ENCODE measurements around the gene ZNF423.
"Not testable (repeated sequence)": the region's sequence is repeated elsewhere in the genome, so short reads cannot be mapped to it uniquely, and the experiment has no call there.

ZNF423 gene

DNA sequence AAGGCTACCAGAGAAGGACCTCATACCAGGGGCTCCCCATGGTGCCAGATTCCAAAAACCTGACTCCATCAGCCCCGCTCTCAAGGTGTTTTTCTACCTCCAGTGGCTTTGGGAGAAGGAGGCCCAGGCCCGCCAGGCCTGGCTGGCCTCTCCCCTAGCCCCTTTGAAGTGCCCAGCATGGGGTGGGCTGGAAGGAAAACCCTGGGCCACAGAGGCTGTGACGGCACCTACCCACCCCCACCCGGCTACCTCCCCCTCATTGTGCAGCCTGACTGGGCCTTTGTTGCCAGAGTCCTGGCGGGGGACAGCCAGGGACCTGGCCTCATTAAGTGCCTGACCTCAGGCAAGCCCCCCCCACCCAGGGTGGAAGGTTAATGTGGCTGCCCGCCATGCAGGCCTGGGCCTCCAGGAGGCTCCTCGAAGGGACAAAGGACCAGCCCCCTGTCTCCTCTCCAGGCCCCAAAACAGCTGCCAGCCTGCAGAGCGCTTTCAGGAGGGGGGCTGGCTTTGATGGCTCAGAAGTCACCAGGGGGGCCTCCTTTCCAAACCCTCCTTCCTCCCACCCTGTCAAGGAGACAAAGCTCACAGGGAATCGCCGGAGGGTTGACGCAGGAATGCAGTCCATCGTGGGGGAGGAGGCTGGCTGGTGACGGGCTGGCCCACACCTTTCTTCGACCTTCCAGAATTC lies 159.4 kb downstream of the ZNF423 start:
- DNase-seq (ENCODE audit: low read depth): no peak

- no peak for DNase-seq (ENCODE audit: low read depth)
Observed at GRCh38 chr16:49695782-49696413, 160.0 kb downstream of the ZNF423 start.

- DNase-seq (ENCODE audit: low read depth): no peak
Observed at GRCh38 chr16:49693445-49693844, 162.5 kb downstream of the ZNF423 start.

- no peak for DNase-seq (ENCODE audit: low read depth)
Observed at GRCh38 chr16:49690778-49691177, 165.1 kb downstream of the ZNF423 start.

GRCh38 chr16:49688036-49688697 lies 167.7 kb downstream of the ZNF423 start:
- DNase-seq (ENCODE audit: low read depth): no peak

DNA sequence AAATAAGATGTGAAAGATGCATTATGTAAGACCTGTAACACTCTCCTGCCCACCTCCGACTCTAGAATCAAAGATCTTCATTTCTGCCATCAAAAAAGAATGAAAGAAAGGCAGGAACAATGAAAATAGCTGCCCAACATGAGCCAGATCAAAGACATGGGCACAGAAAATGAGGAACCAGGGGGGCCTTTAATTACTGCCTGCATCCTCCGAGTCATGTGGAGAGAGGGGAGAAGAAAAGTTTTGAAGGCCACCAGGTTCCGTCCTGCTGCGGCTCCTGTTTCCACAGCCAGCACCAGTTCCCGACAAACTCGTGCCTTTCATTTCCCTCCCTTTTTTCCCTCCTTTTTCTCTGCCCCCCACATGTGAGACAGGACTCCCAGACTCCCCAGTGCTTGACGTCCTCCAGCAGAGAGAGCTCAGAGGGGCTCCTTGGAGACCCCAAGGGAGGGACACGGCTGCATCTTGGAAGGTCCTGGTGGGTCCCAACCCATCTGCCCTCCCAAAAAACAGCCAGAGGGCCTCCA lies 168.4 kb downstream of the ZNF423 start:
- DNase-seq (ENCODE audit: low read depth): no peak

DNA sequence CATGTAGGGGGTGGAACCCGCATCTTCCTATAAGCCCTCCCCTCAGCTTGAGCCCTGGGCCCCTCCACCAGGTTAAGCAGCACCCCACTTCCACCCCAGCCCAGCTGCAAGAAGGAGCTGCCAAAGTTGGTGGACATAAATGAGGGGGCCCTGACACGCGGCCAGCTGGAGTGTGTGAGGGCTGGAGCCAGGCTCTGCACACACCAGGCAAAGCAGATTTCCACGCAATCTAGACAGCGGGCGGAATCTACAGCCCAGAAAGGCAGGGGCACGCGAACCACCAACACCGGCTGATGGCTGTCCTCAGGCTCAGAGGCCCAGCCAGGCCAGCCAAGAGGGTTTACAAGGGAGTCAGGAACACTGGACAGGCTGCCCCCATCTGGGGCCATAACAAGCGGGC lies 171.2 kb downstream of the ZNF423 start:
- DNase-seq (ENCODE audit: low read depth): no peak

- no peak for DNase-seq (ENCODE audit: low read depth)
Observed at GRCh38 chr16:49682577-49683165, 173.2 kb downstream of the ZNF423 start.

- DNase-seq (ENCODE audit: low read depth): no peak
Observed at GRCh38 chr16:49681217-49681883, 174.6 kb downstream of the ZNF423 start.

DNA sequence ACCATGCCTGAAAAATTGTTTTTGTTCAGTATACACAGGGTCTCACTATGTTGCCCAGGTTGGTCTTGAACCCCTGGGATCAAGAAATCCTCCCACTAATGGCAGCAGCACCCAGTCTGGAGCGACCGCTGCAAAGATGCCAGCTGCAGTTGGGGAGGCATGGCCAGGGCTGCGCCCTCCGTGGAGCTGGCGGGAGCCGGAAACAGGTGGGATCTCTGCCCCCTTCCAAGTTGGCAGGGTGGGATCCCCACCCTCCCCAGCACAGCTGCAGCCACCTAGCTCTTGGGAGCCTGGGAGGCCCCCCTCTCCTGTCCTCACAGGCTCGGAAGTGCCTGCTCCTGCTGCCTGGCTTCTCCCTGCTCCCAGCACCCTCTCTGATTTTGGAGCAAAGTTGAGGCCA lies 176.8 kb downstream of the ZNF423 start:
- no peak for DNase-seq (ENCODE audit: low read depth)

GRCh38 chr16:49677661-49678060 lies 178.3 kb downstream of the ZNF423 start:
- DNase-seq (ENCODE audit: low read depth): not testable (repeated sequence)

DNA sequence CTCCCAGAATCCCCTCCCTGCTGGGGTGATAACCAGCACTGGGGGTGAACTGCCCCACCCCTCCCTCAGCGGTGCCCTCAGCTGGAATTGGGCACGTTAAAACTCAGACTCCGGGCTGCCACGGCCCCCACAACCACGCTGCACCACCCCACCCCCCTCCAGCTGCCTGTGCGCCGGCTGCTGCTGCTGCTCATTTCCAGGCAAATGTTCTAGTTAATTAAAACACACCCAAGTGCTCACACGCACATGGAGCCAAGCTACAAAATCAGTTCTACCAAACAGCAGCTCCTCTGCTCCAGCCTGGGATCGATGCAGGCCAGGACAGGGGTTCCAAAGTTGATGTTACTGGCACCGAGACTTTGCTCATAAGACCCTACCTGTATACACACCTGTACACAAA lies 180.5 kb downstream of the ZNF423 start:
- no peak for DNase-seq (ENCODE audit: low read depth)

GRCh38 chr16:49674990-49675389 lies 180.9 kb downstream of the ZNF423 start:
- no peak for DNase-seq (ENCODE audit: low read depth)

- DNase-seq (ENCODE audit: low read depth): no peak
Observed at GRCh38 chr16:49674351-49674851, 181.5 kb downstream of the ZNF423 start.

DNA sequence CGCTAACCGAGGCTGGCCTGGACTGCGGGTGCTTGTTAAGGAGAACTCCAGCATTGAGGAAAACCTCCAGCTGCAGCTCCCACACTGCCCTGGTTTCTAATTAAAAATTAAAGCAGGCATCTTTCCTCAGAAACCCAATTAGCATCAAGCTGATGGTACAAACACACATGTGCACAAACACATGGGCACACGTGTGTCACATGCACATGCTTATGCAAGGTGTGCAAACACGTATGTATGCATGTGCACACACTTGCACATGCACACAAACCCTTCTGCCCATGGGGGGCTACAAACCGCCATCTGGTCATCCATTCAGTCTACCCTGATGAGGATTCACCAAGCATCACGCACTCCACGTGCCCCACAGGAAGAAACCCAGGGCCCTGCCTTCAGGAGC lies 182.5 kb downstream of the ZNF423 start:
- DNase-seq (ENCODE audit: low read depth): no peak

DNA sequence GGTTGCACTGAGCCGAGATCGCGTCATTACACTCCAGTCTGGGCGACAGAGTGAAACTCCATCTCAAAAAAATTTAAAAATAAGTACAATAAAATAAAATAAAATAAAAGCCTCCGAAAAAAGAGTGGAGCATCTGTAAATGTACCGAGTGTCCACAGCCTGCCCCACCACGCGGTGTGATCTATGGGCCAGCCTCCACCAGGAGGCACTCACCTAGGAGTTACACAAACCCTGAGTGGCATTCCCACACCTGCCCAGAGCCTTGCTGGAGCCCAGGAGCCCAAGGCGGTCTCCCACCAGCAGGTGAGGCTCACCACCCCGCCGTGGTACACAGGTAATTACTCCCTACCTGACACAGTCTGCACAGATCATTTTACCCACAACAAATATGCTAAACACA lies 183.2 kb downstream of the ZNF423 start:
- no peak for DNase-seq (ENCODE audit: low read depth)

GRCh38 chr16:49671333-49671732 lies 184.6 kb downstream of the ZNF423 start:
- DNase-seq (ENCODE audit: low read depth): no peak

DNA sequence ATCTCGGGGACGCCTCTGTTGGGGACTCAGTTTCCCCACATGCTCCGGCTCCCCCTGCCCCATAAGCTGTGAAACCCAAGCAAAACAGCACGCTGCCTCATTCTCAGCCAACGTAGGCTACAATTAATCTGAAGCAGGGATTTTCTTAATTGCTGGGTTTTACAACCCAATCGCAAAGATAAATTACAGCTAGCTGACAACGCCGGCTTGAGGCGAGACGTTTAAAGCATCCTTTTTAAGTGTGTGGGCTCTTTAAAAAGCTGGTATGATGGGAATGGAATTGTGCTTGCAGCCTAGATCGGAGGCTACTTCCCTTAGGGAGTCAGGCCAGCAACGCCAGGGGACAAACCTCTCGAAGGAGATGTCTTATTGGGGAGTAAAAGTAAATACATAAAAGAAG lies 185.3 kb downstream of the ZNF423 start:
- DNase-seq (ENCODE audit: low read depth): no peak

DNA sequence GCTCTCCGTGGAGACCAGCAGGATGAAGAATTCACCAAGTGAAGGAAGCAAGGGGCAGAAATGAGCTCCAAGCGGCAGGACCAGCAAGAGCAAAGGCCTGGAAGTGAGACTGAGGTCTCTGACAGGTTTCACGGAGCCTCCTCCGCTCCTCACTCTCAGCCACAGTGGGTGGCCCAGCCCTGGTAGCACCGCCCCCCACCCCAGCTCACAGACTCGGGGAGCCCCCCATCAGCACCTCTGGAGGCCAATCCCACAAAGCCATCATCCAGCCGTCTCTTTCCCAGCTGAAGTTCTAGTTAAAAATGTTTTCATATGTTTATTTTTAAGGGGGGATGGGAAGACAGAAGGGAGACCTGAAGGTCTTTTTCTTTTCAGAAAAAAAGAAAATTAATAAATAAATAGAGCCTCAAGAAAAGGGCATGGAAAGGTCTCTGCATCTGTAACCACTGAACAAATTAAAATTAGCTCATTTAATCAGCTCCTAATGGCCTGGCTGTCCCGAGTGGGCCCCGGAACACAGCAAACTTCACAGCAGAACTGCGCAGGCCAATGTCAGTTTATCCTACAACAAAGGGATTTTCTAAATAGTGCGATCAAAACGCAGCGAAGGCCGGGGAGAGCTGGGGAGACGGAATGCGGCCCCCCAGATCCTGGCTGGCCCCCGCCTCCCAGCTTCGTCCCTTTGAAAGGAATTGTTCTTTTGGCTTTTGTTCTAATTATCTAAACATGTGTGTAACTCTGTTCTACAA lies 190.3 kb downstream of the ZNF423 start:
- DNase-seq (ENCODE audit: low read depth): no peak

- DNase-seq (ENCODE audit: low read depth): no peak
Observed at GRCh38 chr16:49664221-49665215, 191.4 kb downstream of the ZNF423 start.

Measured in GM04504 (cell line).